GM23338 (cell line): ENCODE data around the gene NANS.

Experiments
- CREB1 ChIP-seq: fragments of 250-450 bp; sonication (Bioruptor Pico); IDR thresholded peaks from 2 replicates; pipeline ENCODE4 v1.5.0; 2020; ENCODE audit warnings: low read depth, mild to moderate bottlenecking, moderate library complexity
- ETS1 ChIP-seq: IDR thresholded peaks from 2 replicates; pipeline ENCODE4 v1.6.1; 2016; ENCODE audit warnings: antibody characterized with exemption
- EZH2 ChIP-seq: fragments of 200-600 bp; sonication (generic); IDR thresholded peaks from one replicate; pipeline ENCODE4 v1.8.0; 2017; ENCODE audit warnings: antibody characterized with exemption, mild to moderate bottlenecking, low read depth; ENCODE audit not compliant: unreplicated experiment
- EZH2phosphoT487 ChIP-seq: fragments of 200-600 bp; sonication (generic); IDR thresholded peaks from one replicate; pipeline ENCODE4 v1.8.1; 2018; ENCODE audit warnings: antibody characterized with exemption; ENCODE audit not compliant: unreplicated experiment
- JUNB ChIP-seq: IDR thresholded peaks from one replicate; pipeline ENCODE4 v1.6.1; 2016; ENCODE audit warnings: antibody characterized with exemption; ENCODE audit not compliant: unreplicated experiment
- NANOG ChIP-seq: IDR thresholded peaks from 2 replicates; pipeline ENCODE4 v1.6.1; 2016; ENCODE audit warnings: antibody characterized with exemption, borderline replicate concordance
- POLR2AphosphoS5 ChIP-seq: IDR thresholded peaks from 2 replicates; pipeline ENCODE4 v1.6.1; 2016; ENCODE audit warnings: antibody characterized with exemption, low read depth
- STAT1 ChIP-seq: IDR thresholded peaks from one replicate; pipeline ENCODE4 v1.6.1; 2016; ENCODE audit warnings: antibody characterized with exemption; ENCODE audit not compliant: unreplicated experiment
- ZNF114 ChIP-seq: fragments of 250-450 bp; sonication (Bioruptor Pico); IDR thresholded peaks from 2 replicates; pipeline ENCODE4 v1.5.0; 2020; ENCODE audit warnings: mild to moderate bottlenecking, moderate library complexity
- ZNF331 ChIP-seq: fragments of 250-450 bp; sonication (Bioruptor Pico); IDR thresholded peaks from 2 replicates; pipeline ENCODE4 v1.5.0; 2020; ENCODE audit warnings: low read depth, mild to moderate bottlenecking, moderate library complexity
- TF ChIP-seq, protein P1 (sequence below), 2 experiments: fragments of 200-600 bp in 1 of 2; sonication (generic) in 1 of 2; conservative IDR thresholded peaks; 2 replicates each; pipeline versions ENCODE4 v1.5.1 to v1.6.1; 2016 to 2017; ENCODE audit warnings: antibody characterized with exemption in 2 of 2, low read depth in 2 of 2, mild to moderate bottlenecking in 2 of 2, moderate library complexity in 1 of 2
- TF ChIP-seq, protein P2 (sequence below): IDR thresholded peaks from one replicate; pipeline ENCODE4 v1.6.1; 2018; ENCODE audit warnings: antibody characterized with exemption; ENCODE audit not compliant: unreplicated experiment
- TF ChIP-seq, protein P3 (sequence below): fragments of 250-450 bp; sonication (Bioruptor Pico); IDR thresholded peaks from 2 replicates; pipeline ENCODE4 v1.5.0; 2020; ENCODE audit warnings: mild to moderate bottlenecking, moderate library complexity

GRCh38 chr9:98017306-98017705 lies 39.2 kb upstream of the NANS start:
- TF ChIP-seq, protein P1, sequence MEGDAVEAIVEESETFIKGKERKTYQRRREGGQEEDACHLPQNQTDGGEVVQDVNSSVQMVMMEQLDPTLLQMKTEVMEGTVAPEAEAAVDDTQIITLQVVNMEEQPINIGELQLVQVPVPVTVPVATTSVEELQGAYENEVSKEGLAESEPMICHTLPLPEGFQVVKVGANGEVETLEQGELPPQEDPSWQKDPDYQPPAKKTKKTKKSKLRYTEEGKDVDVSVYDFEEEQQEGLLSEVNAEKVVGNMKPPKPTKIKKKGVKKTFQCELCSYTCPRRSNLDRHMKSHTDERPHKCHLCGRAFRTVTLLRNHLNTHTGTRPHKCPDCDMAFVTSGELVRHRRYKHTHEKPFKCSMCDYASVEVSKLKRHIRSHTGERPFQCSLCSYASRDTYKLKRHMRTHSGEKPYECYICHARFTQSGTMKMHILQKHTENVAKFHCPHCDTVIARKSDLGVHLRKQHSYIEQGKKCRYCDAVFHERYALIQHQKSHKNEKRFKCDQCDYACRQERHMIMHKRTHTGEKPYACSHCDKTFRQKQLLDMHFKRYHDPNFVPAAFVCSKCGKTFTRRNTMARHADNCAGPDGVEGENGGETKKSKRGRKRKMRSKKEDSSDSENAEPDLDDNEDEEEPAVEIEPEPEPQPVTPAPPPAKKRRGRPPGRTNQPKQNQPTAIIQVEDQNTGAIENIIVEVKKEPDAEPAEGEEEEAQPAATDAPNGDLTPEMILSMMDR (conservative IDR thresholded peaks at IDR 0.05; ENCODE audit: low read depth in 2 of 2): no peak
- TF ChIP-seq EZH2phosphoT487 (no peak), POLR2AphosphoS5 (no peak), EZH2 (no peak), ZNF114 (no peak), CREB1 (no peak), ETS1 (no peak), JUNB (no peak), STAT1 (no peak), ZNF331 (CRISPR knock-in tag) (no peak), NANOG (no peak)
- TF ChIP-seq, protein P2, sequence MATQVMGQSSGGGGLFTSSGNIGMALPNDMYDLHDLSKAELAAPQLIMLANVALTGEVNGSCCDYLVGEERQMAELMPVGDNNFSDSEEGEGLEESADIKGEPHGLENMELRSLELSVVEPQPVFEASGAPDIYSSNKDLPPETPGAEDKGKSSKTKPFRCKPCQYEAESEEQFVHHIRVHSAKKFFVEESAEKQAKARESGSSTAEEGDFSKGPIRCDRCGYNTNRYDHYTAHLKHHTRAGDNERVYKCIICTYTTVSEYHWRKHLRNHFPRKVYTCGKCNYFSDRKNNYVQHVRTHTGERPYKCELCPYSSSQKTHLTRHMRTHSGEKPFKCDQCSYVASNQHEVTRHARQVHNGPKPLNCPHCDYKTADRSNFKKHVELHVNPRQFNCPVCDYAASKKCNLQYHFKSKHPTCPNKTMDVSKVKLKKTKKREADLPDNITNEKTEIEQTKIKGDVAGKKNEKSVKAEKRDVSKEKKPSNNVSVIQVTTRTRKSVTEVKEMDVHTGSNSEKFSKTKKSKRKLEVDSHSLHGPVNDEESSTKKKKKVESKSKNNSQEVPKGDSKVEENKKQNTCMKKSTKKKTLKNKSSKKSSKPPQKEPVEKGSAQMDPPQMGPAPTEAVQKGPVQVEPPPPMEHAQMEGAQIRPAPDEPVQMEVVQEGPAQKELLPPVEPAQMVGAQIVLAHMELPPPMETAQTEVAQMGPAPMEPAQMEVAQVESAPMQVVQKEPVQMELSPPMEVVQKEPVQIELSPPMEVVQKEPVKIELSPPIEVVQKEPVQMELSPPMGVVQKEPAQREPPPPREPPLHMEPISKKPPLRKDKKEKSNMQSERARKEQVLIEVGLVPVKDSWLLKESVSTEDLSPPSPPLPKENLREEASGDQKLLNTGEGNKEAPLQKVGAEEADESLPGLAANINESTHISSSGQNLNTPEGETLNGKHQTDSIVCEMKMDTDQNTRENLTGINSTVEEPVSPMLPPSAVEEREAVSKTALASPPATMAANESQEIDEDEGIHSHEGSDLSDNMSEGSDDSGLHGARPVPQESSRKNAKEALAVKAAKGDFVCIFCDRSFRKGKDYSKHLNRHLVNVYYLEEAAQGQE: no peak
- TF ChIP-seq, protein P3, sequence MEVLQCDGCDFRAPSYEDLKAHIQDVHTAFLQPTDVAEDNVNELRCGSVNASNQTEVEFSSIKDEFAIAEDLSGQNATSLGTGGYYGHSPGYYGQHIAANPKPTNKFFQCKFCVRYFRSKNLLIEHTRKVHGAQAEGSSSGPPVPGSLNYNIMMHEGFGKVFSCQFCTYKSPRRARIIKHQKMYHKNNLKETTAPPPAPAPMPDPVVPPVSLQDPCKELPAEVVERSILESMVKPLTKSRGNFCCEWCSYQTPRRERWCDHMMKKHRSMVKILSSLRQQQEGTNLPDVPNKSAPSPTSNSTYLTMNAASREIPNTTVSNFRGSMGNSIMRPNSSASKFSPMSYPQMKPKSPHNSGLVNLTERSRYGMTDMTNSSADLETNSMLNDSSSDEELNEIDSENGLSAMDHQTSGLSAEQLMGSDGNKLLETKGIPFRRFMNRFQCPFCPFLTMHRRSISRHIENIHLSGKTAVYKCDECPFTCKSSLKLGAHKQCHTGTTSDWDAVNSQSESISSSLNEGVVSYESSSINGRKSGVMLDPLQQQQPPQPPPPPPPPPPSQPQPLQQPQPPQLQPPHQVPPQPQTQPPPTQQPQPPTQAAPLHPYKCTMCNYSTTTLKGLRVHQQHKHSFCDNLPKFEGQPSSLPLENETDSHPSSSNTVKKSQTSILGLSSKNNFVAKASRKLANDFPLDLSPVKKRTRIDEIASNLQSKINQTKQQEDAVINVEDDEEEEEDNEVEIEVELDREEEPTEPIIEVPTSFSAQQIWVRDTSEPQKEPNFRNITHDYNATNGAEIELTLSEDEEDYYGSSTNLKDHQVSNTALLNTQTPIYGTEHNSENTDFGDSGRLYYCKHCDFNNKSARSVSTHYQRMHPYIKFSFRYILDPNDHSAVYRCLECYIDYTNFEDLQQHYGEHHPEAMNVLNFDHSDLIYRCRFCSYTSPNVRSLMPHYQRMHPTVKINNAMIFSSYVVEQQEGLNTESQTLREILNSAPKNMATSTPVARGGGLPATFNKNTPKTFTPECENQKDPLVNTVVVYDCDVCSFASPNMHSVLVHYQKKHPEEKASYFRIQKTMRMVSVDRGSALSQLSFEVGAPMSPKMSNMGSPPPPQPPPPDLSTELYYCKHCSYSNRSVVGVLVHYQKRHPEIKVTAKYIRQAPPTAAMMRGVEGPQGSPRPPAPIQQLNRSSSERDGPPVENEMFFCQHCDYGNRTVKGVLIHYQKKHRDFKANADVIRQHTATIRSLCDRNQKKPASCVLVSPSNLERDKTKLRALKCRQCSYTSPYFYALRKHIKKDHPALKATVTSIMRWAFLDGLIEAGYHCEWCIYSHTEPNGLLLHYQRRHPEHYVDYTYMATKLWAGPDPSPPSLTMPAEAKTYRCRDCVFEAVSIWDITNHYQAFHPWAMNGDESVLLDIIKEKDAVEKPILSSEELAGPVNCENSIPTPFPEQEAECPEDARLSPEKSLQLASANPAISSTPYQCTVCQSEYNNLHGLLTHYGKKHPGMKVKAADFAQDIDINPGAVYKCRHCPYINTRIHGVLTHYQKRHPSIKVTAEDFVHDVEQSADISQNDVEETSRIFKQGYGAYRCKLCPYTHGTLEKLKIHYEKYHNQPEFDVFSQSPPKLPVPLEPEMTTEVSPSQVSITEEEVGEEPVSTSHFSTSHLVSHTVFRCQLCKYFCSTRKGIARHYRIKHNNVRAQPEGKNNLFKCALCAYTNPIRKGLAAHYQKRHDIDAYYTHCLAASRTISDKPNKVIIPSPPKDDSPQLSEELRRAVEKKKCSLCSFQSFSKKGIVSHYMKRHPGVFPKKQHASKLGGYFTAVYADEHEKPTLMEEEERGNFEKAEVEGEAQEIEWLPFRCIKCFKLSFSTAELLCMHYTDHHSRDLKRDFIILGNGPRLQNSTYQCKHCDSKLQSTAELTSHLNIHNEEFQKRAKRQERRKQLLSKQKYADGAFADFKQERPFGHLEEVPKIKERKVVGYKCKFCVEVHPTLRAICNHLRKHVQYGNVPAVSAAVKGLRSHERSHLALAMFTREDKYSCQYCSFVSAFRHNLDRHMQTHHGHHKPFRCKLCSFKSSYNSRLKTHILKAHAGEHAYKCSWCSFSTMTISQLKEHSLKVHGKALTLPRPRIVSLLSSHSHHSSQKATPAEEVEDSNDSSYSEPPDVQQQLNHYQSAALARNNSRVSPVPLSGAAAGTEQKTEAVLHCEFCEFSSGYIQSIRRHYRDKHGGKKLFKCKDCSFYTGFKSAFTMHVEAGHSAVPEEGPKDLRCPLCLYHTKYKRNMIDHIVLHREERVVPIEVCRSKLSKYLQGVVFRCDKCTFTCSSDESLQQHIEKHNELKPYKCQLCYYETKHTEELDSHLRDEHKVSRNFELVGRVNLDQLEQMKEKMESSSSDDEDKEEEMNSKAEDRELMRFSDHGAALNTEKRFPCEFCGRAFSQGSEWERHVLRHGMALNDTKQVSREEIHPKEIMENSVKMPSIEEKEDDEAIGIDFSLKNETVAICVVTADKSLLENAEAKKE (CRISPR knock-in tag): no peak
